Measurements from ENCODE around the gene INPPL1. TPM values are rescaled to one million over a fixed set of nuclear protein-coding genes. Genes with fewer than 3 reads are reported as not detected.
"Not testable (repeated sequence)": the region's sequence is repeated elsewhere in the genome, so short reads cannot be mapped to it uniquely, and the experiment has no call there.

Gene INPPL1
- total and polyA plus RNA-seq, 8 donors = 20.9 to 226 (median 99.2) TPM

DNA sequence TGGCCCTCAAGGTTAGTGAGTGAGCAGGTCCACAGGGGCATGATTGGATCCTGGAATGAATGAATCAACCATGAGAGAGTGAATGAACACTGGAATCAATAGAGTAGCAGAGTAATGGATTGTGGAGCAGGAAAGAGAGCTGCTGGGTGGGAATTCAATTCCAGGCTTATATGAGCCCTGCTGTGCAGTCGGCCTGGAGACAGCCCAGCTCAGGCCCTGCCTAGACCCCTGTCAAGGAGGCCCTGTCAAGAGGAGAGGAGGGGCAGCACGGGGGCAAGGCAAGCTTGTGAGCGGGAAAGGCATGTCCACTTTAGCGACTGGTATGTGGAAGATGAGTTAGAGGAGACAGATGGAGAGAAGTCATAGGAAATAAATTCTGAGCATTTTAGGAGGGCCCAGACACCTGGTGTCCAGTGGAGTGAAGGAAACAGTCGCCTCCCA lies 33.9 kb upstream of the INPPL1 start:
- Histone ChIP-seq H3K27ac (no peak overlapping the region), H3K36me3 (no peaks in the 10 kb centered on the region), H3K27me3 (no peaks in the 10 kb centered on the region), H3K4me3 (no peak overlapping the region), H3K4me1 (peaks cover 0 to 12% (median 5%) of the 10 kb centered on the region in 4 donors), H3K9me3 (no peaks in the 10 kb centered on the region)
- no peak for DNase-seq
- WGBS, 5 donors = 76 to 92% (median 78%) methylated on average over 5 of the region's 5 CpGs
- no peak for TF ChIP-seq EP300 (IDR thresholded peaks at IDR 0.05)
- TF ChIP-seq POLR2AphosphoS5 (IDR thresholded peaks at IDR 0.05) = no peak
- TF ChIP-seq CTCF (IDR thresholded peaks at IDR 0.05) = no peak
- TF ChIP-seq POLR2A (IDR thresholded peaks at IDR 0.05) = no peak
- intact Hi-C loops (cut with DNase I; ENCODE audit: low total_unique reads) = no loop called here

DNA sequence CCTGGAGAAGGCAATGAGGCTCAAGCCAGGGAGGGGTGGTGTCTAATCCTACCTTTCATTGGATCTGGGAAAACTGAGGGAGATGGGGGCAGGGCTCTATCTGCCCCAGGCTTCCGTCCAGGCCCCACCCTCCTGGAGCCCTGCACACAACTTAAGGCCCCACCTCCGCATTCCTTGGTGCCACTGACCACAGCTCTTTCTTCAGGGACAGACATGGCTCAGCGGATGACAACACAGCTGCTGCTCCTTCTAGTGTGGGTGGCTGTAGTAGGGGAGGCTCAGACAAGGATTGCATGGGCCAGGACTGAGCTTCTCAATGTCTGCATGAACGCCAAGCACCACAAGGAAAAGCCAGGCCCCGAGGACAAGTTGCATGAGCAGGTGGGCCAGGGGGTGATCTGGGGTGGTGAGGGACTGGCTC lies 32.6 kb upstream of the INPPL1 start, which contains the start of gene FOLR1:
FOLR1 (plus strand) TSS at position 180 of the 421 bp plus-strand sequence; CDS start at position 214, 34 bp downstream.
- 46 to 66% (median 57%) methylated on average over 4 to 5 of the region's 5 CpGs for WGBS, 5 donors
- Histone ChIP-seq H3K36me3 (no peaks in the 10 kb centered on the region), H3K27me3 (no peaks in the 10 kb centered on the region), H3K4me1 (peaks cover 0 to 12% (median 5%) of the 10 kb centered on the region in 4 donors), H3K4me3 (no peak within 1 kb of the TSS), H3K27ac (no peak within 1 kb of the TSS), H3K9me3 (no peaks in the 10 kb centered on the region)
- TF ChIP-seq EP300 (IDR thresholded peaks at IDR 0.05) (no peak), CTCF (IDR thresholded peaks at IDR 0.05) (no peak), POLR2A (IDR thresholded peaks at IDR 0.05) (no peak), POLR2AphosphoS5 (IDR thresholded peaks at IDR 0.05) (no peak)
- intact Hi-C loops (cut with DNase I; ENCODE audit: low total_unique reads) = no loop called here
- DNase-seq = peak in 1 of 2 donors; percentile 35

DNA sequence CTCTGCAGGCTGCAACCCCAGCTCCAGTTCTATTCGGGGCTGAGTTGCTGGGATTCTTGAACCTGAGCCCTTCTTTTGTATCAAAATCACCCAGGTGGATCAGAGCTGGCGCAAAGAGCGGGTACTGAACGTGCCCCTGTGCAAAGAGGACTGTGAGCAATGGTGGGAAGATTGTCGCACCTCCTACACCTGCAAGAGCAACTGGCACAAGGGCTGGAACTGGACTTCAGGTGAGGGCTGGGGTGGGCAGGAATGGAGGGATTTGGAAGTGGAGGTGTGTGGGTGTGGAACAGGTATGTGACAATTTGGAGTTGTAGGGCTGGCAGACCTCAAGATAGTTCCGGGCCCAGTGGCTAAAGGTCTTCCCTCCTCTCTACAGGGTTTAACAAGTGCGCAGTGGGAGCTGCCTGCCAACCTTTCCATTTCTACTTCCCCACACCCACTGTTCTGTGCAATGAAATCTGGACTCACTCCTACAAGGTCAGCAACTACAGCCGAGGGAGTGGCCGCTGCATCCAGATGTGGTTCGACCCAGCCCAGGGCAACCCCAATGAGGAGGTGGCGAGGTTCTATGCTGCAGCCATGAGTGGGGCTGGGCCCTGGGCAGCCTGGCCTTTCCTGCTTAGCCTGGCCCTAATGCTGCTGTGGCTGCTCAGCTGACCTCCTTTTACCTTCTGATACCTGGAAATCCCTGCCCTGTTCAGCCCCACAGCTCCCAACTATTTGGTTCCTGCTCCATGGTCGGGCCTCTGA lies 28.9 kb upstream of the INPPL1 start:
- DNase-seq = no peak
- Histone ChIP-seq H3K27ac (no peak overlapping the region), H3K36me3 (no peaks in the 10 kb centered on the region), H3K27me3 (no peaks in the 10 kb centered on the region), H3K4me3 (no peak overlapping the region), H3K4me1 (no peaks in the 10 kb centered on the region), H3K9me3 (no peaks in the 10 kb centered on the region)
- 79 to 87% (median 83%) methylated on average over 11 to 12 of the region's 12 CpGs for WGBS, 5 donors
- TF ChIP-seq POLR2AphosphoS5 (IDR thresholded peaks at IDR 0.05) (no peak), CTCF (IDR thresholded peaks at IDR 0.05) (no peak), POLR2A (IDR thresholded peaks at IDR 0.05) (no peak), EP300 (IDR thresholded peaks at IDR 0.05) (no peak)
- intact Hi-C loops (cut with DNase I; ENCODE audit: low total_unique reads) = no loop called here

GRCh38 chr11:72201445-72201844 lies 23.1 kb upstream of the INPPL1 start:
- H3K27me3 ChIP-seq; H3K9me3 ChIP-seq; H3K27ac ChIP-seq; H3K36me3 ChIP-seq; H3K4me1 ChIP-seq; H3K4me3 ChIP-seq; DNase-seq; intact Hi-C loops (cut with DNase I; ENCODE audit: low total_unique reads): not testable (repeated sequence)
- WGBS, 5 donors = 88 to 95% (median 92%) methylated on average over 24 to 43 of the region's 43 CpGs

GRCh38 chr11:72202571-72202970 lies 22.0 kb upstream of the INPPL1 start:
- Histone ChIP-seq H3K27me3 (no peaks in the 10 kb centered on the region), H3K4me3 (no peak overlapping the region), H3K27ac (no peak overlapping the region), H3K9me3 (no peaks in the 10 kb centered on the region), H3K36me3 (no peaks in the 10 kb centered on the region), H3K4me1 (no peaks in the 10 kb centered on the region)
- 94 to 99% (median 97%) methylated on average over 6 of the region's 6 CpGs for WGBS, 5 donors
- DNase-seq = peak in 1 of 2 donors; percentile 23
- intact Hi-C loops (cut with DNase I; ENCODE audit: low total_unique reads) = no loop called here
- no peak for TF ChIP-seq POLR2A (IDR thresholded peaks at IDR 0.05)
- no peak for TF ChIP-seq EP300 (IDR thresholded peaks at IDR 0.05)
- TF ChIP-seq CTCF (IDR thresholded peaks at IDR 0.05) = no peak
- no peak for TF ChIP-seq POLR2AphosphoS5 (IDR thresholded peaks at IDR 0.05)
